D341Med (cell line): ENCODE results near the gene SPDEF.

Experiments used
- DNase-seq: peaks from one replicate; pipeline ENCODE4 v3.0.0; 2012; ENCODE audit warnings: low spot score

SPDEF gene

DNA sequence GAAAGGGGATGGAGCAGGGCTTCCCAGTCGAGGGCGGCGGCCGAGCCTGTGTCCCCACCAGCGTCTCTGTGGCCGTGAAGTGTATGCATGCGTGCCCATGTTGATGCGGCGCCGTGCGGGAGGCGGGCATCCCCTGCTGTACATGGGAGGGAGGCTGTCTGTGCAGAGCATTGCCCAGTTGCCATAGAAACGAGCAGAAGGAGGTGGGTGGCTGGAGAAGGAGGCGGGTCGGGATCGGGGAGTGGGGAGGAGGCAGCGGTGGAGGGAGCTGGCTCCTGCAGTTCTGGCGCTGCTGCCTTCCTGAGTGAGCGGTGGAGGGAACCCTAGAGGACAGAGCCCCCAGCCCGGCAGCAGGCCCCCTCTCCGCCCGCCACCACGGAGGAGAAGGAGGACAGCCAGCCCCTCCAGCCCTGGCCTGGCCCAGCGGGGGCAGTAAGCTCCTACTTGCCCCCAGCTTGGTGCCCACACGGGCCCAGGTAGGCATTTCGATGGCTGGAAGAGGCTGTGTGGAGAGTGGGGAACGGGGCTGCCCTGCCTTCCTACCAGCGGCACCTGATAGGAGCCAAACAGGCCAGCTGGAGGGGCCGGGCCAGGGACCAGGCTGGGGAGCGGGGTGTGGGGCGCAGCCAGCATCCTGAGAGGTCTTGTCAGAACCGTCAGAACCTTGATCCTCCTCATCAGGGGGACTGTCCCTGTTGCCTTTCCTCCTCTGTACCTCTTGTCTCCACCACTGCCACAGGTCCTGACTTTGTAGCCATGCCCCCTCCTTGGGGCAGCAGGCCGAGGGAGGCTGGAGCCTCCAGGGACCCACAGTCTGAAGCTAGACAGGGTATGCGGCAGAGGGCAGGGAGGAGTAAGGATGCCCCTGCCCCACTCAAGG is 41.3 kb downstream of the SPDEF start:
- peak; percentile 91 for DNase-seq

DNA sequence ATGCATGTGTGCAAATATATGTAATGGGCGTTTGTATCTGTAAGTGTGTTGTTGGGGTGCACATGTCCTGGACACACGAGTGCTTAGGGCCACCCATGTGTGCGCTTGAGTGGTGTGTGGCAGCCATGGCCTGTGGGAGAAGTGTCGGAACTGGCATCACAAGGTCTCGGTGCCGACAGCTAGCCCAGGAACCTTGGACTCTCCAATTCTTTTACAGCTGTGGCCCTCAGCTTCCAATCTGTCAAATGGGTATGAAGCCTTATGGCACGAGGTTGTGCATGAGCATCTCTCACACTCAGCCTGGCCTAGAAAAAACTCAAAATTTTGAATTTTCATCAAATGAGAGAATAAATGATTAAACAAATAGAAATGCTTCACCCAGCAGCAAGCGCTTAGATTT is 42.0 kb downstream of the SPDEF start:
- no peak for DNase-seq

DNA sequence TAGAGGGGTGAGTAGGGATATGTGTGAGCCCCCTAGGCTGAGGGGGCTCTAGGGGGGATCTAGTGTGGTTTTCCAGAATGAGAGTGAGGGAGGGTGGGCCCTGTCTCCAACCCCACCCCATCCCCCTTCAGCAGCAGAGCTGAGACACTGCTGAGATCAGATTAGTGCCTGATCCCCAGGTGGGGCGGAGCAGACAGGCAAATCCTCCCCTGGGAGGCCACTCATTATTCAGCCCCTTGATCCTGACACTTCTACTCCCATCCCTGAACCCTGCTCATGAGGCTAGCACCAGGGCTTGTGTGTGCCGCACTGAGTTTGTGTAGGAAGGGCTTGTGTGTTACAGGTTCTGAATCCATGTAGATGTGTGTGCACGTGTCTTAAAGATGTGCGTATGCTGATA is 42.5 kb downstream of the SPDEF start:
- peak; percentile 91 for DNase-seq

DNA sequence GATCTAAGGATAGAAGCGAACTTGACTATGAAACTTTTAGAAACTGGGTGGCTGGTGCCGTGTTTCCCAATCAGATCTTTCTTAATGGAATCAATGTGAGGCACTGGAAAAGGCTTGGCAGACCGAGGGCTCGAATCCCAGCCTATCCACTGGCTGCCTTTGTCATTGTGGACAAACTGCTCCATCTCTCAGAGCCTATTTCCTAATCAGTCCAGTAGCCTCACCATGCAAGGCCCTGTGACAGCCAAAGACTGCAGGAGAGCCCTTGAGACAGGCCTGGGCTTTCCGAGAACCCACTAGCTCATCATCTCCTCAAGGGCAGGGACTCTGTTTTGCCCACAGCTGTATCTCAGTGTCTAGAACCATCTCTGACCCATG is 43.4 kb downstream of the SPDEF start:
- DNase-seq: no peak

DNA sequence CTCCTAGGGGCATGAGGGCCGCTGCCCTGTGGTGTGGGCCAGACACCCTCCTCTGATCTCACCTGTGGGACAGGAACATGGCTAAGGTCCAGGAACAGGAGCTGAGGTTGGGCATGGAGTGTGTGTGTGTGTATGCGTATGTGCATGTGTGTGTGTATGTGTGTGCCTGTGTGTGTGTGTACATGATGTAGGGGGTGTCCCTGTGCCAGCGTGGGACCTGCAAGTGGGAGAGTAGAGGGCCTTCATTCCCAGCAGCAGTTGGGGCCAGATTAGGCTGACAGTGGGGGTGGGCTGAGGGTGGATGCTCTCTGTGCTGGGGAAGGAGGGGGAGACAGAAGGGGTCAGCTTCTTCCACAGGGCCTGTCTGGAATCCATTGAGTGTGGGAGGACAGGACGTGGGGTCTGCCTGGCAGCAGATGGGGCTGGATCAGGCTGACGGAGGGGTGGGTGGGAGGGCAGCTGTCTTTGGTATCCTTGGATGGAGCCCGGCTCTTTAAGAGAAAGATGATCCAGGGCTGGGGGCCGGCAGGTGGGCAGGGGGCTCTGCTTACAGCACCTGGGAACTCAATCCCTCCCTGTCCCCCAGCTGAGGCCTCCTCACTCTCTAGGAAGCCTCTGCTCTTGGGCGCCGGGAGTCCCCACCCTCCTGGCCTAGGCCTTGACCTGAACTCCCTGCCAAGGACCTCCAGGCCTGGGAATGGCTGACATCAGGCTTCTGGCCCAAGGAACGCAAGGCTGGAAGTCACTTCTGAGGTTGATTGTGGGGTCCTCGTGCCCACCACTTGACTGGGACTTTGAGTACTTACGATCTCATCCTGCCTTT is 44.0 kb downstream of the SPDEF start:
- DNase-seq: no peak

DNA sequence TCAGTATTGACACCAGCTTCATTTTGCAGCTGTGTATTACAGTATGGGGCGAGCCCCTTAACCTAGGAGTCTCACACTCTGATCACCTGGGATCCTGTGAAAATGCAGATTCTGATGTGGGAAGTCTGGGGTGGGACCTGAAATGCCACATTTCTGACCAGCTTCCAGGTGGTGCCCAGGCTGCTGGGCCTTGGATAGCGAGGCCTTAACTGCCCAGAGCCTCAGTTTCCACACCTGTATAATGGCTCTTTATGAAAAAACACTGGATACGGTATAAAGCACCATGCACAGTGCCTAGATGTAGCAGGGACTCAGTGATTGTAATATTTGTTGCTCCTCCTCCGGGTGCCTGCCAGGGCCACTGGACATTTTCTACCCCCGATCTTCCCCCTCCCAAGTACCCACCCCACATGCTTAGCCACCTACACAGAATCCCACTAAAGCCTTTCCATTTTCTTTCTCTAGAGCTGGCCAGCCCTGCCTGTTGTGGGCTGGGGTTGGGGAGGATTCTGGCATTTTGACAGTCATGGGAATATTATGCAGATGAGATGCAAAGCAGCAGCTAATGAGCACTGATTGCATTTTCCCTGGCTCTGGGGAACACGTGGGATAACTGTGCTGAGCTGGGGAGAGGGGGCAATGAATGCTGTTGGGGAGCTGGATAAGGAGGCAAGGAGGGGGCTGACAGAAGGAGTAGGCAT is 44.8 kb downstream of the SPDEF start:
- no peak for DNase-seq

DNA sequence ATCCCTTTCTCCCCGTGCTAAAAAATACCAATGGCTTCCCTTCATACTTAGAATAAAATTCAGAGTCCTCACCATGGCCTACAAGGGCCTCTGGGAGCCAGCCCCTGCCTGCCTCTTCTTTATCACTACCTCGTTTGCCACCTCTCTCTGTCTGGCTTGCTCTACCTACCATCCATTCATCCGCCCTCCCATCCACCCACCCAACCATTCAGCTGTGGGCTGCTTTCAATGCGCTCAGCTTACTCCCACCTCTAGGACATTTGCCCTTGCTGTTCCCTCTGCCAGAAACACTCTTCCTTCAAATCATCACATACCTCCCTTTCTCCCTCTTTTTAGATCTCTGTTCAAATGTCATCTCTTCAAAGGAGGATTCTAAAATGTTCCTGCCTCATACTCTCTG is 45.8 kb downstream of the SPDEF start:
- DNase-seq: no peak

DNA sequence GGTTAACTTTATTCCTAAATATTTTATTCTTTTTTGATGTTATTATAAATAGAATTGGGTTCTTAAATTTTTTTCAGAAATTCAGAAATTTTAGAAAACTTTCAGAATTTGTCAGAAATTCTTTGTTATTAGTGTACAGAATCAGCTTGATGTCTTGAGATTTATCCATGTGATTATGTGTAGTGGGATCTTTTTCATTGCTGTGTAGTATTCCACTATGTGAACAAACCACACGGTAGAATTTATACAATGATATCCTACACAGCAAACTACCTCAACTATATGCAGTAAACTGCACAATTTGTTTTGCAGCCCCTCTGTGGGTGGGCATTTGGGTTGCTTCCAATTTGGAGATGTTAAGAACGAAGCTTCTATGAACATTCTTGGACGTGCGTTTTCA is 46.3 kb downstream of the SPDEF start:
- no peak for DNase-seq

DNA sequence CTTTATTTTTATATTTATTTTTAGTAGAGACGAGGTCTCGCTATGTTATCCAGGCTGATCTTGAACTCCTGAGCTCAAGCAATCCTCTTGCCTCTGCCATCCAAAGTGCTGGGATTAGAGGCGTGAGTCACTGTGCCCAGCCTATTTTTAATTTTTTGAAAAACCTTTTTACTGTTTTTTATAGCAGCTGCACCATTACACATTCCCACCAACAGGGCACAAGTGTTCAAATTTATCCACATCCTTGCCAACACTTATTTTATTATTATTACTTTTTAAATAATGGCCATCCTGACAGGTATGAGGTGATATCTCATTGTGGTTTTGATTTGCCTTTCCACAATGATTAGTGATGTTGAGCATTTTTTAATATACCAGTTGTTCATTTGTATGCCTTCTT is 47.7 kb downstream of the SPDEF start:
- DNase-seq: no peak

DNA sequence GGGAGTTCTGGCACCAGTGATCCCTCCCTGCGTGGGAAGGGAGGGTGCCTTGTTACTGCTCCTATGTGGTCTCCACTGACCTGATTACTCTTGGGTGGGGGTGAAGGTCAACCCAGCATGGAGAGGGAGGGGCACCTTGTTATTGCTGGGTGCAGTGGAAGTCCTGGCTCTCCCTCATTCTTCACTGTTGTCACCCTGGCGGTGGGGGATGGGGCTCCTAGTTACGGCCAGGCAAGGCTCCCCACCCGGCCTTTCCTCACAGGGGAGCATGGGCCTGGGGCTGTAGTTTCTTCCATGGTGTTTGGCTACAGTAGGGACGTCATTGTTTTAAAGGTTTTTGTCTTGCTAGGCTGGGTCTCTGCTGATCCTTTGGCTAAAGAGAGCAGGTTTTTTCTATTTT is 49.4 kb downstream of the SPDEF start:
- no peak for DNase-seq

DNA sequence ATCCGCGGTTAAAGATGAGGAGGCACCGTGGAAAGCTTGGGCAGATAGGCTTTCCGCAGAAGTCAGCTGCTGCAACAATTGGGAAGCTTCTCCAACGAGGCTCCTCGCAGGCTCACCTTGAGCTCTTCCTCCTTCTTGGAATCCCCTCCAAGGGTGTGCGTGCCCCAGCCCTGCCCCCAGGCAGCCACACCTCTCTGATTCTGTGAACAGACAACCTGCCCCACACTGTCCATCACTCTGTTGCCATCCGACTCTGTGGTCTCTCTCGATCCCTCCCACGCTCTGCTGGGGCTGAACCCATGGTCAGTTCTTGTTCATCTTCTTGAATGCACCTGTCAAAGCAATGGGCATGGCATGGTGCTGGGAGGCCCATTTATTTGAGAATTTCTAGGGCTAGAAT is 58.7 kb downstream of the SPDEF start:
- no peak for DNase-seq

DNA sequence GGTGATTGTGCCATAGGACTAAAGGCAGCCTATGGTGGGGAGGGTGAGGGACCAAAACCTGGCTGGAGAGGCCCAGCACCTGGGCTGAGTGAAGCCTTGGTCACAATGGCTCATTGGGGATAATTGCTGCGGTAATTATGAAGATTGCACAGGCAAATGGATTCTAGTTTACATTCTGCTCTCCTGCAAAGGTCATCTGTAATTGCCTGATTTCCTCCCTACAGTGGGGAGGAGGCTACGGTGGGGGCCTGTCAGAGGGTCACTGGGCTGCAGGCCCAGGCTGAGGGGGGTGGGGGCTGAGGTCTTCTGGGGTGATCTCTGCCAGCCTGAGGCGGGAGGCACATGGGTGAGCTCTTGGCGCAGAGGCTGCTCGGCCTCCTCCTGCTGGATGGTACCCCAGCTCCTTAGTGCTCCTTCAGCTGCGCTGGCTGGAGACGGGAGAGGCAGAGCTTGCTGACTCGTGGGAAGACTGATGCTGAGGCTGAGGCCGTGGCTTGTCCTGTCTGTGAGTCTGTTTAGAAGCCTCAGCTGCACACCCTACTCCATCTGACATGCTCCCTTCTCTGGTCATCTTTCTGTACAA is 59.9 kb downstream of the SPDEF start:
- no peak for DNase-seq

DNA sequence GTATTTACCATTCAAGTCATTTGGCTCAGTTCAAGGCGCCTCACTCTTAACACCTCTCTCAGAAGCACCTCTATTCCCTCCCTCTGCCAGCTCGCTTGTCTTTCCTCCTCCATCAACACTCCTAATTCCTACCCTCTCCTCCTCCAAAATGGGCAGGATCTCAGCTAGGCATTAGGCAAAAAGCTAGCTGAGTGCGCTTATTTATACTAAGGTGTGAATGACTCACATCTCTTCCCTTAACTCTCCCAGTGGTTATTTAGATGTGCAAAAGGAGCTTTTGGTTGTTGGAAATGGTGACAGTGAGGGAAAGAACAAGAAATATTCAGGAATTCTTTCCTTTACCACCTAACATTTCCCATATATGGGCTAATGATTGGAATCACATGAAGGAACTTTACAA is 61.2 kb downstream of the SPDEF start:
- no peak for DNase-seq

DNA sequence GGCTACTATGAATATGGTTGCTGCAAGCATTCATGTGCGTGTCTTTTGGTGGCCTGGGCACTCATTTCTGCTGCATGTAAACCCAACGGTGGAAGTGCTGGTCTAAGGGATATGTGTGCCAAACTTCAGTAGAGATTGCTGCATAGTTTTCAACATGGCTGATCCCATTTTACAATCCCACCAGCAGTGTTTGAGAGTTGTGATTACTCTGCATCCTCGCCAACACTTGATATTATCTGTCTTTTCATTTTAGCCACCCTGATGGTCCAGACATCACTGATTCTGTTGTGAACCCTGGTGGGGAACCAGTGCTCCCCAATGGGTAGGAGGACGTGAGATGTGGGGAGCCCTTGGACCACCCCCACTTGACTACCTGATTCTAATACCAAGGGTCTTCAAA is 62.8 kb downstream of the SPDEF start:
- no peak for DNase-seq

DNA sequence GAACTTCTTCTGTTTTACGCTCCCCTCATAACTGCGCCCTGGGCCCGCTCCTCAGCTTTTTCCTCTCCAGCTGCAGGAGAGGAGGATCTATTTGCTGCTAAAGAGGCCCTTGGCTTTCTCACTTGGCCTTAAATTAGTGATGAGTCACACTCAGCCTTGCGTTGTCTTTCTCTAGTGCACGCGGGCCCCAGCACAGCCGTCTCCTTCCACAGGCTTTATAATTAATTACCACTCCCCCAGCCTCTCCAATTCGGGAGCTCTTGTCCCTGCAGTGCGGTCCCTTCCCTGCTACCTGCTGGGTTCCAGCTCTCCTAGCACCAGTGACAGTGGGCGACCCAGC is 65.1 kb downstream of the SPDEF start:
- DNase-seq: peak; percentile 64

DNA sequence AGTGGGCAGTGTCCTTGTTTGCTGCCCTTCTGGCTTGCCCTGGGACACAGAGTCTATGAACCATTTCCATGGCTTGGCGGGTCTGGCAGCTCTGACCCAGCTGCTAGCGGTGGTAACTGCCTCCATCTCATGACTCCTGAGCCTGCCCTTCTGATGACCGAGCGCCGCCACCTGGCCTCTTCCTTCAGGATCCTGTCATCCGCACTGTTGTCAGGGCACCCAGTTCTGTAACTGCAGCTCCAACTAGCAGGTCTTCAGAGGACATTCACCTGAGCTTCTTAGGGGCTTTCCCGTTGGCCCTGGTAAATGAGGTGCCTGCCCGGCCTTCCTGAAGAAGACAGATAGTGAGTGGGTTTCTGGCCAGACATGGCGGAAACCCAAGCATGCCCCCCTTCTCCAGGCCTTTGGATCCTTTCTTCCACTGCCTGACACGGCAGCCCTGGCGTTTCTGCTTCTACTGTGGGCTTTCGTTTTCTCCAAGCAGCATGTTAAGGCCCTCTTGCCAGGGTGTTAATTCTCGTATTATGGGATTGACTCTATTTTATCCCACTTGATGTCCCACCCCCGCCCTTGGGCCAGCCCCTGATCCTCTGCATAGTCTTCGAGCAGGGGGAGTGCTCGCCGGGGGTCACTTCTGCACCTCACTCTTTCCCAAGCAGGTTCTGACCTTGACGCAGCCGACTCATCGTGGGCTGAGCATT is 65.6 kb downstream of the SPDEF start:
- peak; percentile 56 for DNase-seq

DNA sequence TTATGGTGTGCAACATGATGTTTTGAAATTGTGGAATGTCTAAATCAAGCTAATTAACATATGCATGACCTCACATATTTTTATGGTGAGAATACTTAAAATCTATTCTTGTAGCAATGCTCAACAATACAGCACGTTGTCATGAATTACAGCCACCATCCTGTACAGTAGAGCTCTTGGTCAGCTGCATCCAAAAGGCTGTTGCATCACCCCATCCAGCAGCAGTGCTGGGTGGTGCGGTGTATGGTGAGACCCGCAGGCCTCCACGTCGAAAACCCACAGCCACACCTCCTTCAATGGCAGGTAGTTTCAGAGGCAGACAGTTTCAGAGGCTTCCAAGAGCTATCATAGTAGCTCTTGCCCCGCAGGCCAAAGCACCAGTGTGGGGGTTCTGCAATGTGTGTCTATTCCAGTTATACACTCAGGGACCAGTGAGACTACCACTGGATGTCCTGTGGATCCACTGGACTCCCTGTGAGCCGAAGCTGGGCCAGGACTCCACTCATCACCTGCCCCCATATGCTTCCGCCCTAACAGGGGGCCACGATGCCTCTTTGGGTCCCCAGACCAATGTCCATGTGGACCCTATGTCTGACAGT is 66.8 kb downstream of the SPDEF start:
- no peak for DNase-seq
